IMR-90 (cell line): Measurements from ENCODE around the gene DIPK1A. TPM values are rescaled to one million over a fixed set of nuclear protein-coding genes. Genes with fewer than 3 reads are reported as not detected.

Source experiments
- ATAC-seq: fragments of 200-7000 bp; cut with Tn5 transposase; 2 replicates; pipeline ENCODE4 v1.9.1; 2020; ENCODE audit warnings: low read depth, mild to moderate bottlenecking, moderate library complexity
- BruUV-seq: library from RNA; stranded (reverse); fragments of 400-500 nt; replicated peaks from 2 replicates; lab custom pipeline; 2021; lab: Mats Ljungman, UMichigan
- CTCF ChIA-PET: fragments of 300-600 bp; formaldehyde crosslinking; extraction: SDS; loops from one replicate; lab custom pipeline; 2021; ENCODE audit warnings: antibody characterized with exemption; lab: Yijun Ruan, JAX
- POLR2A ChIA-PET: fragments of 300-600 bp; sonication (Branson Sonifier 250); formaldehyde crosslinking; loops from one replicate; lab custom pipeline; 2022; ENCODE audit warnings: antibody characterized with exemption; ENCODE audit not compliant: unreplicated experiment; lab: Charles Lee
- DNase-seq: peaks from one replicate; pipeline ENCODE4 v3.0.0; 2013
- H2AFZ ChIP-seq: replicated peaks from 2 replicates; pipeline ENCODE3; 2013; ENCODE audit warnings: low read length, mild to moderate bottlenecking; ENCODE audit not compliant: poor library complexity
- H2AK5ac ChIP-seq: 2 replicates; pipeline ENCODE4 v1.6.1; 2013; ENCODE audit warnings: low read depth, low read length, inconsistent platforms
- H2AK9ac ChIP-seq: replicated peaks from 2 replicates; pipeline ENCODE3; 2013; ENCODE audit warnings: mild to moderate bottlenecking, low read depth, low read length, moderate library complexity; ENCODE audit not compliant: poor library complexity
- H2BK120ac ChIP-seq: 2 replicates; pipeline ENCODE4 v1.6.1; 2013; ENCODE audit warnings: low read depth, low read length, inconsistent platforms
- H2BK15ac ChIP-seq: 3 replicates; pipeline ENCODE4 v1.6.1; 2013; ENCODE audit warnings: low read depth, low read length, inconsistent platforms
- H2BK20ac ChIP-seq: 2 replicates; pipeline ENCODE4 v1.6.1; 2013; ENCODE audit warnings: low read depth, mild to moderate bottlenecking, inconsistent platforms, low read length, moderate library complexity
- H2BK5ac ChIP-seq: 2 replicates; pipeline ENCODE4 v1.6.1; 2013; ENCODE audit warnings: mild to moderate bottlenecking, low read depth, low read length, inconsistent platforms; ENCODE audit not compliant: poor library complexity, severe bottlenecking
- H3K14ac ChIP-seq: replicated peaks from 2 replicates; pipeline ENCODE4 v1.6.1; 2013; ENCODE audit warnings: low read depth, low read length, inconsistent platforms
- H3K18ac ChIP-seq: 2 replicates; pipeline ENCODE4 v1.6.1; 2013; ENCODE audit warnings: low read depth, low read length, control low read depth
- H3K23ac ChIP-seq: 2 replicates; pipeline ENCODE4 v1.6.1; 2013; ENCODE audit warnings: low read depth, low read length, inconsistent platforms
- H3K27ac ChIP-seq: 2 replicates; pipeline ENCODE4 v1.5.1; 2013; ENCODE audit warnings: mild to moderate bottlenecking, control low read depth, low read length; ENCODE audit not compliant: insufficient read depth
- H3K27me3 ChIP-seq: 2 replicates; pipeline ENCODE4 v1.6.1; 2013; ENCODE audit warnings: low read length; ENCODE audit not compliant: control insufficient read depth, insufficient read depth
- H3K36me3 ChIP-seq: 2 replicates; pipeline ENCODE4 v1.6.1; 2013; ENCODE audit warnings: low read length, mixed read lengths; ENCODE audit not compliant: control insufficient read depth, insufficient read depth
- H3K4ac ChIP-seq: 2 replicates; pipeline ENCODE4 v1.6.1; 2013; ENCODE audit warnings: low read depth, low read length, inconsistent platforms
- H3K4me1 ChIP-seq: 2 replicates; pipeline ENCODE4 v1.6.1; 2013; ENCODE audit warnings: low read length, mixed read lengths; ENCODE audit not compliant: control insufficient read depth, insufficient read depth
- H3K4me2 ChIP-seq: 2 replicates; pipeline ENCODE4 v1.6.1; 2013; ENCODE audit warnings: low read depth, mild to moderate bottlenecking, control low read depth, low read length, moderate library complexity
- H3K4me3 ChIP-seq: 2 replicates; pipeline ENCODE4 v1.5.1; 2013; ENCODE audit warnings: low read depth, mild to moderate bottlenecking, control low read depth, low read length, moderate library complexity; ENCODE audit not compliant: insufficient read depth
- H3K56ac ChIP-seq: 2 replicates; pipeline ENCODE4 v1.6.1; 2013; ENCODE audit warnings: low read length, inconsistent platforms; ENCODE audit not compliant: insufficient read depth; ENCODE audit errors: extremely low read depth
- H3K79me1 ChIP-seq, 2 experiments: 2 replicates each; pipeline ENCODE4 v1.6.1; 2013; ENCODE audit warnings: low read length in 2 of 2, inconsistent platforms in 1 of 2, low read depth in 1 of 2
- H3K9ac ChIP-seq: 2 replicates; pipeline ENCODE4 v1.6.1; 2013; ENCODE audit warnings: low read depth, low read length, control low read depth
- H3K9me1 ChIP-seq: 2 replicates; pipeline ENCODE4 v1.6.1; 2013; ENCODE audit warnings: low read length, inconsistent platforms; ENCODE audit not compliant: insufficient read depth
- H3K9me3 ChIP-seq: 2 replicates; pipeline ENCODE4 v1.6.1; 2013; ENCODE audit warnings: low read length; ENCODE audit not compliant: control insufficient read depth, insufficient read depth
- H4K20me1 ChIP-seq: 2 replicates; pipeline ENCODE4 v1.6.1; 2013; ENCODE audit warnings: low read length, inconsistent platforms; ENCODE audit not compliant: insufficient read depth
- H4K5ac ChIP-seq: 2 replicates; pipeline ENCODE4 v1.6.1; 2013; ENCODE audit warnings: mild to moderate bottlenecking, low read depth, low read length, control low read depth
- H4K8ac ChIP-seq, 2 experiments: 2 replicates each; pipeline ENCODE4 v1.6.1; 2013; ENCODE audit warnings: low read depth in 2 of 2, low read length in 2 of 2, control low read depth in 1 of 2, inconsistent platforms in 1 of 2
- H4K91ac ChIP-seq: 2 replicates; pipeline ENCODE4 v1.6.1; 2013; ENCODE audit warnings: low read depth, low read length, inconsistent platforms; ENCODE audit not compliant: insufficient read depth
- CHD1 ChIP-seq: IDR thresholded peaks from 2 replicates; pipeline ENCODE4 v1.6.1; 2012; ENCODE audit warnings: low read depth, low read length, improper control_type of control experiment
- CTCF ChIP-seq: conservative IDR thresholded peaks from 2 replicates; pipeline ENCODE4 v1.5.1; 2012; ENCODE audit warnings: mild to moderate bottlenecking, low read depth, low read length, improper control_type of control experiment
- ELK1 ChIP-seq: fragments of 150-350 bp; IDR thresholded peaks from 2 replicates; pipeline ENCODE4 v1.6.1; 2016; ENCODE audit warnings: low read depth, mild to moderate bottlenecking, low read length, moderate library complexity, borderline replicate concordance
- FOS ChIP-seq: fragments of 150-350 bp; IDR thresholded peaks from 2 replicates; pipeline ENCODE4 v1.6.1; 2016; ENCODE audit warnings: low read depth, low read length
- MAFK ChIP-seq: IDR thresholded peaks from 2 replicates; pipeline ENCODE4 v1.6.1; 2012; ENCODE audit warnings: low read depth, low read length, improper control_type of control experiment
- MAZ ChIP-seq: IDR thresholded peaks from 2 replicates; pipeline ENCODE4 v1.6.1; 2012; ENCODE audit warnings: low read depth, mild to moderate bottlenecking, low read length, improper control_type of control experiment, moderate library complexity, borderline replicate concordance
- MXI1 ChIP-seq: IDR thresholded peaks from 2 replicates; pipeline ENCODE4 v1.6.1; 2012; ENCODE audit warnings: low read depth, mild to moderate bottlenecking, low read length, moderate library complexity, borderline replicate concordance
- NFE2L2 ChIP-seq: fragments of 150-350 bp; IDR thresholded peaks from 2 replicates; pipeline ENCODE4 v1.6.1; 2016; ENCODE audit warnings: low read depth, mild to moderate bottlenecking, low read length
- RAD21 ChIP-seq: IDR thresholded peaks from 2 replicates; pipeline ENCODE4 v1.6.1; 2012; ENCODE audit warnings: low read length, improper control_type of control experiment
- RCOR1 ChIP-seq: IDR thresholded peaks from 2 replicates; pipeline ENCODE4 v1.6.1; 2012; ENCODE audit warnings: mild to moderate bottlenecking, low read length, improper control_type of control experiment; ENCODE audit not compliant: insufficient replicate concordance
- SMC3 ChIP-seq: fragments of 150-350 bp; IDR thresholded peaks from 2 replicates; pipeline ENCODE4 v1.6.1; 2016; ENCODE audit warnings: low read depth, mild to moderate bottlenecking, antibody characterized with exemption, low read length, moderate library complexity
- USF2 ChIP-seq: fragments of 150-350 bp; IDR thresholded peaks from 2 replicates; pipeline ENCODE4 v1.6.1; 2017; ENCODE audit warnings: mild to moderate bottlenecking, antibody characterized with exemption, low read length, low read depth
- WGBS, 2 experiments: methylation state at CpG; one replicate each; pipeline versions ENCODE4 v1.1.5 to v1.1.7; 2013; ENCODE audit warnings: missing lambda C conversion rate in 2 of 2; ENCODE audit not compliant: insufficient read length in 1 of 2; ENCODE audit errors: extremely low coverage in 2 of 2; 5-methylcytosine and 5-hydroxymethylcytosine counted together
- dilution Hi-C: fragments of 300-500 bp; cut with HindIII; formaldehyde crosslinking; loops from one replicate; pipeline ENCODE4 v1.14.3; 2018; ENCODE audit warnings: low sequenced_read_pairs; ENCODE audit not compliant: unreplicated experiment
- in situ Hi-C: fragments of 300-500 bp; cut with MboI; formaldehyde crosslinking; loops from 3 replicates; pipeline ENCODE4 v1.14.3; 2019; ENCODE audit warnings: low sequenced_read_pairs, inconsistent platforms, mixed read lengths
- intact Hi-C: fragments of 100-400 bp; cut with micrococcal nuclease; formaldehyde crosslinking; loops from 2 replicates; pipeline ENCODE4 v1.10.0; 2022
- polyA plus RNA-seq, 3 experiments: library from polyadenylated mRNA; depleted of rRNA; stranded (reverse); fragments of >200 nt; gene quantifications; 2 replicates each; pipeline ENCODE4 v1.2.3, GENCODE V29; 2012; ENCODE audit warnings: low replicate concordance in 1 of 3
- total RNA-seq: library from RNA; depleted of rRNA; stranded (reverse); fragments of >200 nt; gene quantifications from 2 replicates; pipeline ENCODE4 v1.2.3, GENCODE V29; 2012

DIPK1A gene
- total and polyA plus RNA-seq, 2 of the 4 experiments (the other 2 are of a cell fraction), result 4.7 to 5.7 TPM

GRCh38 chr1:92881391-92881790 lies 79.9 kb downstream of the DIPK1A start:
- no peak overlapping the region for H2AK9ac ChIP-seq
- no peak overlapping the region for H3K4ac ChIP-seq
- no peaks in the 10 kb centered on the region for H3K9me3 ChIP-seq
- peaks cover 0 to 7% of the 10 kb centered on the region in 2 experiments; a peak in 2 of 4 replicates for H3K79me1 ChIP-seq
- no peak overlapping the region for H2BK120ac ChIP-seq
- intact Hi-C loops (no loop called here), dilution Hi-C loops (no loop called here), in situ Hi-C loops (no loop called here)
- no peak overlapping the region for H2AK5ac ChIP-seq
- no peak overlapping the region for H4K8ac ChIP-seq
- H4K20me1 ChIP-seq, result 0 out of 2 replicates have a peak, but pooled peaks cover 3% of the 10 kb centered on the region
- WGBS, 2 experiments, result no CpG with 5 or more reads among the region's 3 CpGs
- H3K4me3 ChIP-seq, result no peak overlapping the region
- no peak overlapping the region for H3K14ac ChIP-seq
- no peaks in the 10 kb centered on the region for H3K36me3 ChIP-seq
- H2BK5ac ChIP-seq, result no peak overlapping the region
- no peak overlapping the region for H4K5ac ChIP-seq
- H3K23ac ChIP-seq, result no peak overlapping the region
- no peak for ATAC-seq
- no peaks in the 10 kb centered on the region for H3K4me1 ChIP-seq
- no TSS peak for BruUV-seq
- no peak overlapping the region for H3K56ac ChIP-seq
- no peak for DNase-seq
- no peak overlapping the region for H3K27ac ChIP-seq
- no peak overlapping the region for H3K18ac ChIP-seq
- H2AFZ ChIP-seq, result no peak overlapping the region
- H2BK15ac ChIP-seq, result no peak overlapping the region
- H3K27me3 ChIP-seq, result no peaks in the 10 kb centered on the region
- no peak overlapping the region for H3K9ac ChIP-seq
- POLR2A ChIA-PET, result no interaction called here
- TF ChIP-seq MXI1 (no peak), RAD21 (no peak), SMC3 (no peak), RCOR1 (no peak), NFE2L2 (no peak), FOS (no peak), ELK1 (no peak), CTCF (no peak), MAFK (no peak), MAZ (no peak), CHD1 (no peak), USF2 (no peak)
- H3K9me1 ChIP-seq, result peaks cover 4% of the 10 kb centered on the region; the same call in 1 of the 2 replicates
- H3K4me2 ChIP-seq, result no peak overlapping the region
- CTCF ChIA-PET, result interaction anchor here (0.6 kb wide), 1 partner anchor 361 kb away, joined by 3 read pairs; no protein-coding TSS in a partner anchor
- H4K91ac ChIP-seq, result no peak overlapping the region
- no peak overlapping the region for H2BK20ac ChIP-seq
